SK-N-SH (cell line): ENCODE data around the gene SIGLEC10. TPM values are rescaled to one million over a fixed set of nuclear protein-coding genes. Genes with fewer than 3 reads are reported as not detected.
A peak's percentile ranks its signal among the peaks of the same experiment; 100 is the strongest.

Experiments used
- CTCF ChIA-PET: fragments of 300-600, 350-600 bp; formaldehyde crosslinking; extraction: SDS; loops from one replicate; lab custom pipeline; 2021; lab: Yijun Ruan, JAX
- POLR2A ChIA-PET: fragments of 350-600 bp; sonication (Branson Sonifier 250); formaldehyde crosslinking; extraction: SDS; loops from one replicate; lab custom pipeline; 2020; ENCODE audit warnings: antibody characterized with exemption, inconsistent platforms; lab: Yijun Ruan, JAX
- DNase-seq: peaks from one replicate; pipeline ENCODE4 v3.0.0; 2012
- H2AFZ ChIP-seq: fragments of 200-600 bp; sonication (generic); 2 replicates; pipeline ENCODE4 v1.8.1; 2016; ENCODE audit warnings: antibody characterized with exemption, mild to moderate bottlenecking, low read depth
- H3F3A ChIP-seq: fragments of 200-600 bp; sonication (generic); replicated peaks from 2 replicates; pipeline ENCODE3; 2016; ENCODE audit warnings: antibody characterized with exemption, mild to moderate bottlenecking; ENCODE audit not compliant: insufficient read depth
- H3K27ac ChIP-seq, 2 experiments: fragments of 200-500 bp in 1 of 2; fragments of 200-600 bp in 1 of 2; sonication (Bioruptor generic) in 1 of 2; sonication (generic), shearing (Covaris generic) in 1 of 2; 2 replicates each; pipeline versions ENCODE4 v1.5.1 to v1.6.1; 2014 to 2016; ENCODE audit warnings: low read depth in 2 of 2, inconsistent platforms in 1 of 2, low read length in 1 of 2, mild to moderate bottlenecking in 1 of 2, mixed read lengths in 1 of 2
- H3K27me3 ChIP-seq: fragments of 200-600 bp; sonication (generic), shearing (Covaris generic); 2 replicates; pipeline ENCODE4 v1.6.1; 2016; ENCODE audit warnings: mixed run types; ENCODE audit not compliant: insufficient read depth
- H3K36me3 ChIP-seq, 2 experiments: fragments of 200-500 bp in 1 of 2; fragments of 200-600 bp in 1 of 2; sonication (Bioruptor generic) in 1 of 2; sonication (generic) in 1 of 2; replicated peaks in 1 of 2; 2 replicates each; pipeline versions ENCODE3 to v1.5.1; 2014 to 2016; ENCODE audit warnings: low read length in 1 of 2, mild to moderate bottlenecking in 1 of 2; ENCODE audit not compliant: insufficient read depth in 2 of 2, control insufficient read depth in 1 of 2
- H3K4me1 ChIP-seq, 2 experiments: fragments of 200-500 bp in 1 of 2; fragments of 200-600 bp in 1 of 2; sonication (Bioruptor generic) in 1 of 2; sonication (generic), shearing (Covaris generic) in 1 of 2; 2 replicates each; pipeline versions ENCODE4 v1.5.1 to v1.6.1; 2014 to 2016; ENCODE audit warnings: low read depth in 1 of 2, low read length in 1 of 2, mixed run types in 1 of 2; ENCODE audit not compliant: insufficient read depth in 2 of 2, control insufficient read depth in 1 of 2
- H3K4me2 ChIP-seq: fragments of 200-600 bp; sonication (generic), shearing (Covaris generic); 2 replicates; pipeline ENCODE4 v1.6.1; 2017; ENCODE audit warnings: mixed run types
- H3K4me3 ChIP-seq, 2 experiments: fragments of 200-500 bp in 1 of 2; fragments of 200-600 bp in 1 of 2; sonication (Bioruptor generic) in 1 of 2; sonication (generic), shearing (Covaris generic) in 1 of 2; 2 replicates each; pipeline versions ENCODE4 v1.5.1 to v1.8.1; 2014 to 2016; ENCODE audit warnings: low read depth in 2 of 2, inconsistent platforms in 1 of 2, low read length in 1 of 2, mild to moderate bottlenecking in 1 of 2, mixed read lengths in 1 of 2, moderate library complexity in 1 of 2
- H3K79me2 ChIP-seq: fragments of 200-600 bp; sonication (generic); 2 replicates; pipeline ENCODE4 v1.8.1; 2017; ENCODE audit warnings: mild to moderate bottlenecking; ENCODE audit not compliant: insufficient read depth
- H3K9ac ChIP-seq: fragments of 200-600 bp; sonication (generic); 2 replicates; pipeline ENCODE4 v1.6.1; 2017; ENCODE audit warnings: mixed run types
- H3K9me2 ChIP-seq: fragments of 200-600 bp; sonication (generic); 2 replicates; pipeline ENCODE4 v1.6.1; 2017; ENCODE audit warnings: mixed run types
- H3K9me3 ChIP-seq: fragments of 200-600 bp; sonication (generic); 2 replicates; pipeline ENCODE4 v1.6.1; 2017; ENCODE audit warnings: mixed run types, mild to moderate bottlenecking, moderate library complexity
- H4K20me1 ChIP-seq: fragments of 200-600 bp; sonication (generic); 2 replicates; pipeline ENCODE4 v1.6.1; 2017; ENCODE audit warnings: mild to moderate bottlenecking, mixed run types; ENCODE audit not compliant: insufficient read depth
- ELF1 ChIP-seq: IDR thresholded peaks from 2 replicates; pipeline ENCODE4 v1.4.0; 2012
- FOSL2 ChIP-seq: IDR thresholded peaks from 2 replicates; pipeline ENCODE4 v1.4.0; 2012; ENCODE audit warnings: low read depth, mild to moderate bottlenecking, moderate library complexity, borderline replicate concordance
- FOXM1 ChIP-seq: IDR thresholded peaks from 2 replicates; pipeline ENCODE4 v1.4.0; 2012; ENCODE audit warnings: low read depth, mild to moderate bottlenecking
- GABPA ChIP-seq: IDR thresholded peaks from 2 replicates; pipeline ENCODE4 v1.4.0; 2012; ENCODE audit warnings: low read depth, mild to moderate bottlenecking
- REST ChIP-seq: IDR thresholded peaks from 2 replicates; pipeline ENCODE4 v1.6.1; 2012; ENCODE audit warnings: mild to moderate bottlenecking, low read depth, low read length, moderate library complexity
- WGBS: methylation state at CpG from one replicate; pipeline ENCODE4 v1.1.6; 2017; ENCODE audit warnings: low lambda C conversion rate; 5-methylcytosine and 5-hydroxymethylcytosine counted together
- polyA plus RNA-seq, 3 experiments: library from polyadenylated mRNA; depleted of rRNA; stranded (reverse); fragments of >200 nt; gene quantifications; 2 replicates each; pipeline ENCODE4 v1.2.3, GENCODE V29; 2012

Gene SIGLEC10
- polyA plus RNA-seq, 1 of the 3 experiments (the other 2 are of a cell fraction) = not detected

DNA sequence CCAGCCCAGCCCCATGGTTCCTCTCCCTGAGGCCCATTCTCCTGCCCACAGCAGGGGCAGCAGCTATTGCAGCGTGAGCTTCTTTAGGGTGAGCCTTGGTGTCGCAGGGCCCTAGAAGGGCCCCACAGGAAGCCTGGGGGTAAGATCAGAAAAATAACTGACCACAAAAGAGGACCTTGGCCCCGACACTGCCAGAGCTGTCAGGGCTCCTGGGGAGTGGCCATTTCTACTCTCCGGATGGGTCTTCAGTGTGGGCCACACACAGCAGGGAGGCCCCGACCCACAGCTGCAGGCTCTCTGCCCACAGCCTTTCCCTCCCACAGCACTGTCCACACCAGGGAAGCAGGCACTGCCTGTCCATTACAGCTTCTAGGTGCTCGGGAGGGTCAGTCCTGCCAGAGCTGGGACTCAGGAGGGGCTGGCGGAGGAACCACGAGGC, 44.3 kb upstream of the SIGLEC10 start:
- Histone ChIP-seq H3K27ac (no peak overlapping the region), H3K36me3 (no peaks in the 10 kb centered on the region), H3K4me2 (no peak overlapping the region), H3K9ac (no peak overlapping the region), H3K27me3 (peaks cover 41% of the 10 kb centered on the region), H3K4me1 (no peaks in the 10 kb centered on the region; a peak in 1 of 4 replicates), H3F3A (no peaks in the 10 kb centered on the region), H2AFZ (no peak overlapping the region), H4K20me1 (no peaks in the 10 kb centered on the region), H3K9me3 (no peaks in the 10 kb centered on the region), H3K4me3 (no peak overlapping the region), H3K79me2 (no peaks in the 10 kb centered on the region), H3K9me2 (no peaks in the 10 kb centered on the region)
- DNase-seq = no peak
- ChIA-PET CTCF (interaction anchor here (0.6 to 7.0 kb wide), 5 partner anchors 12 to 214 kb away, joined by 3 to 37 read pairs (median 4); no protein-coding TSS in a partner anchor), POLR2A (no interaction called here)
- WGBS = 22% methylated on average over 5 of the region's 8 CpGs
- no peak for TF ChIP-seq FOXM1
- TF ChIP-seq, all 33 proteins: peak for 0

GRCh38 chr19:51460164-51460992, 42.9 kb upstream of the SIGLEC10 start:
- no peaks in the 10 kb centered on the region for H3F3A ChIP-seq
- H2AFZ ChIP-seq = no peak overlapping the region
- TF ChIP-seq REST (no peak), GABPA (peak; percentile 82), ELF1 (peak; percentile 64; the same call in 1 of the 2 replicates), FOSL2 (no peak)
- peak; percentile 58 for DNase-seq
- peaks cover 38% of the 10 kb centered on the region for H3K27me3 ChIP-seq
- H3K9me3 ChIP-seq = no peaks in the 10 kb centered on the region
- 13% methylated on average over 12 of the region's 13 CpGs for WGBS
- H3K4me2 ChIP-seq = no peak overlapping the region
- H3K79me2 ChIP-seq = no peaks in the 10 kb centered on the region
- H3K27ac ChIP-seq = no peak overlapping the region
- no peaks in the 10 kb centered on the region for H3K36me3 ChIP-seq
- H3K9me2 ChIP-seq = no peaks in the 10 kb centered on the region
- peak overlapping the region in 1 of 2 experiments; percentile 36; a peak in 2 of 4 replicates for H3K4me3 ChIP-seq
- ChIA-PET POLR2A (no interaction called here), CTCF (interaction anchor here (0.9 to 7.0 kb wide), 2 partner anchors 9 to 14 kb away, joined by 3 to 37 read pairs; no protein-coding TSS in a partner anchor)
- H3K4me1 ChIP-seq = no peaks in the 10 kb centered on the region; a peak in 1 of 4 replicates
- H4K20me1 ChIP-seq = no peaks in the 10 kb centered on the region
- H3K9ac ChIP-seq = no peak overlapping the region
